K562 (cell line): ENCODE measurements around the gene COX6B2. TPM values are rescaled to one million over a fixed set of nuclear protein-coding genes. Genes with fewer than 3 reads are reported as not detected.
A peak's percentile ranks its signal among the peaks of the same experiment; 100 is the strongest.

Experiments used
- CXXC5 ChIP-seq: fragments of 250-450 bp; sonication (Bioruptor Pico); IDR thresholded peaks from 2 replicates; pipeline ENCODE4 v1.8.0; 2022; ENCODE audit warnings: inconsistent platforms, mild to moderate bottlenecking, moderate library complexity
- EGR1 ChIP-seq: fragments of 450-650 bp; conservative IDR thresholded peaks from 2 replicates; pipeline ENCODE4 v1.6.1; 2017; ENCODE audit warnings: mild to moderate bottlenecking
- ETV1 ChIP-seq: fragments of 450-650 bp; conservative IDR thresholded peaks from 2 replicates; pipeline ENCODE4 v1.6.1; 2016; ENCODE audit warnings: missing genetic modification characterization, control low read depth, low read depth, missing compliant biosample characterization
- EZH2 ChIP-seq: IDR thresholded peaks from 2 replicates; pipeline ENCODE4 v1.6.1; 2012; ENCODE audit warnings: low read depth, mild to moderate bottlenecking, inconsistent platforms, low read length, borderline replicate concordance
- KAT7 ChIP-seq: sonication (generic); formaldehyde crosslinking; IDR thresholded peaks from 2 replicates; pipeline ENCODE4 v1.8.0; 2022; ENCODE audit warnings: missing genetic modification reagents, mild to moderate bottlenecking, borderline replicate concordance
- MAZ ChIP-seq, 2 experiments: fragments of 450-650 bp in 1 of 2; sonication (generic) in 1 of 2; formaldehyde crosslinking; IDR thresholded peaks in 1 of 2; conservative IDR thresholded peaks in 1 of 2; 2 replicates each; pipeline versions ENCODE4 v1.4.0 to v1.5.0; 2020; ENCODE audit warnings: mild to moderate bottlenecking in 1 of 2, missing genetic modification reagents in 1 of 2
- NBN ChIP-seq: fragments of 450-650 bp; IDR thresholded peaks from 2 replicates; pipeline ENCODE4 v1.6.1; 2016; ENCODE audit warnings: low read depth, mild to moderate bottlenecking
- PHF21A ChIP-seq: fragments of 450-650 bp; IDR thresholded peaks from 2 replicates; pipeline ENCODE4 v1.6.1; 2017; ENCODE audit warnings: low read depth, borderline replicate concordance
- POLR2H ChIP-seq: IDR thresholded peaks from 2 replicates; pipeline ENCODE4 v1.6.1; 2016; ENCODE audit warnings: missing genetic modification characterization, low read depth, mild to moderate bottlenecking, control low read depth, missing compliant biosample characterization, moderate library complexity
- RCOR1 ChIP-seq, 2 experiments: IDR thresholded peaks; 2 replicates each; pipeline ENCODE4 v1.6.1; 2012; ENCODE audit warnings: low read depth in 2 of 2, low read length in 2 of 2, borderline replicate concordance in 1 of 2, improper control_type of control experiment in 1 of 2
- SETDB1 ChIP-seq: IDR thresholded peaks from one replicate; pipeline ENCODE4 v1.6.1; 2012; ENCODE audit warnings: low read length, control low read depth, inconsistent platforms
- SRSF3 ChIP-seq: fragments of 200-400 bp; formaldehyde crosslinking; IDR thresholded peaks from 2 replicates; pipeline ENCODE4 v1.6.1; 2016; ENCODE audit warnings: mild to moderate bottlenecking, low read length, moderate library complexity; ENCODE audit not compliant: insufficient read depth
- TEAD4 ChIP-seq, 2 experiments: sonication (generic) in 1 of 2; formaldehyde crosslinking in 1 of 2; IDR thresholded peaks; 2 replicates each; pipeline versions ENCODE4 v1.6.1 to v1.8.0; 2012 to 2022; ENCODE audit warnings: borderline replicate concordance in 1 of 2, inconsistent platforms in 1 of 2, low read length in 1 of 2, mild to moderate bottlenecking in 1 of 2, missing genetic modification reagents in 1 of 2
- XRCC4 ChIP-seq: IDR thresholded peaks from one replicate; pipeline ENCODE4 v1.6.1; 2011; ENCODE audit not compliant: insufficient read depth, insufficient read length; ENCODE audit errors: extremely low read depth
- ZBTB7A ChIP-seq: IDR thresholded peaks from 2 replicates; pipeline ENCODE4 v1.6.1; 2011; ENCODE audit warnings: low read depth, mild to moderate bottlenecking, low read length, moderate library complexity, borderline replicate concordance; ENCODE audit not compliant: control insufficient read depth
- ZFP36 ChIP-seq: fragments of 150-350 bp; IDR thresholded peaks from 2 replicates; pipeline ENCODE4 v1.6.1; 2018; ENCODE audit warnings: low read length, low read depth; ENCODE audit not compliant: partially characterized antibody
- ZNF764 ChIP-seq: fragments of 250-450 bp; sonication (Bioruptor Pico); IDR thresholded peaks from 2 replicates; pipeline ENCODE4 v1.4.0; 2020; ENCODE audit warnings: low read depth, mild to moderate bottlenecking, moderate library complexity
- polyA plus RNA-seq, 8 experiments: library from polyadenylated mRNA; depleted of rRNA in 4 of 8; stranded (reverse) in 5 of 8; unstranded in 3 of 8; fragments of >200 nt; fragmentation: Nextera tagmentation in 2 of 8; fragmentation: Illumina TruSeq in 1 of 8; extraction: Ambion mirVana in 2 of 8; extraction: Trizol in 1 of 8; gene quantifications; 2 replicates each; pipeline versions ENCODE4 v1.2.1 to v1.2.3, GENCODE V29; 2011 to 2014; ENCODE audit warnings: inconsistent platforms in 1 of 8, missing spikeins in 1 of 8
- total RNA-seq, 7 experiments: library from RNA; depleted of rRNA in 6 of 7; stranded (reverse); fragments of >200 nt in 6 of 7; fragmentation: Illumina TruSeq in 2 of 7; extraction: Trizol in 2 of 7; gene quantifications; 2 replicates each; pipeline versions ENCODE4 v1.2.1 to v1.2.3, GENCODE V29; 2011 to 2021; ENCODE audit warnings: low replicate concordance in 1 of 7
- TF ChIP-seq, protein P1 (sequence below), 2 experiments: fragments of 450-650 bp; IDR thresholded peaks; 2 replicates each; pipeline ENCODE4 v1.6.1; 2018; ENCODE audit warnings: mild to moderate bottlenecking in 2 of 2, low read depth in 1 of 2; ENCODE audit not compliant: partially characterized antibody in 2 of 2
- TF ChIP-seq, protein P2 (sequence below): fragments of 450-650 bp; IDR thresholded peaks from 2 replicates; pipeline ENCODE4 v1.6.1; 2018; ENCODE audit warnings: mild to moderate bottlenecking, low read depth; ENCODE audit not compliant: partially characterized antibody

The COX6B2 gene
- total and polyA plus RNA-seq, 9 of the 15 experiments (the other 6 are each of a cell fraction or from before 2014, with no cell fraction given): 0.40 to 2.5 (median 0.83) TPM

- no peak for TF ChIP-seq SETDB1
- TF ChIP-seq KAT7 (CRISPR knock-in tag): no peak
- TF ChIP-seq NBN: no peak
- TF ChIP-seq ZBTB7A: peak; percentile 74
- TF ChIP-seq PHF21A: 0 out of 2 replicates have a peak, but pooled peaks have one; percentile 25
- TF ChIP-seq ETV1: 0 out of 2 replicates have a peak, but pooled peaks have one; percentile 9
- no peak for TF ChIP-seq ZNF764 (CRISPR knock-in tag)
- TF ChIP-seq ZFP36: peak; percentile 24
- TF ChIP-seq, protein P1, sequence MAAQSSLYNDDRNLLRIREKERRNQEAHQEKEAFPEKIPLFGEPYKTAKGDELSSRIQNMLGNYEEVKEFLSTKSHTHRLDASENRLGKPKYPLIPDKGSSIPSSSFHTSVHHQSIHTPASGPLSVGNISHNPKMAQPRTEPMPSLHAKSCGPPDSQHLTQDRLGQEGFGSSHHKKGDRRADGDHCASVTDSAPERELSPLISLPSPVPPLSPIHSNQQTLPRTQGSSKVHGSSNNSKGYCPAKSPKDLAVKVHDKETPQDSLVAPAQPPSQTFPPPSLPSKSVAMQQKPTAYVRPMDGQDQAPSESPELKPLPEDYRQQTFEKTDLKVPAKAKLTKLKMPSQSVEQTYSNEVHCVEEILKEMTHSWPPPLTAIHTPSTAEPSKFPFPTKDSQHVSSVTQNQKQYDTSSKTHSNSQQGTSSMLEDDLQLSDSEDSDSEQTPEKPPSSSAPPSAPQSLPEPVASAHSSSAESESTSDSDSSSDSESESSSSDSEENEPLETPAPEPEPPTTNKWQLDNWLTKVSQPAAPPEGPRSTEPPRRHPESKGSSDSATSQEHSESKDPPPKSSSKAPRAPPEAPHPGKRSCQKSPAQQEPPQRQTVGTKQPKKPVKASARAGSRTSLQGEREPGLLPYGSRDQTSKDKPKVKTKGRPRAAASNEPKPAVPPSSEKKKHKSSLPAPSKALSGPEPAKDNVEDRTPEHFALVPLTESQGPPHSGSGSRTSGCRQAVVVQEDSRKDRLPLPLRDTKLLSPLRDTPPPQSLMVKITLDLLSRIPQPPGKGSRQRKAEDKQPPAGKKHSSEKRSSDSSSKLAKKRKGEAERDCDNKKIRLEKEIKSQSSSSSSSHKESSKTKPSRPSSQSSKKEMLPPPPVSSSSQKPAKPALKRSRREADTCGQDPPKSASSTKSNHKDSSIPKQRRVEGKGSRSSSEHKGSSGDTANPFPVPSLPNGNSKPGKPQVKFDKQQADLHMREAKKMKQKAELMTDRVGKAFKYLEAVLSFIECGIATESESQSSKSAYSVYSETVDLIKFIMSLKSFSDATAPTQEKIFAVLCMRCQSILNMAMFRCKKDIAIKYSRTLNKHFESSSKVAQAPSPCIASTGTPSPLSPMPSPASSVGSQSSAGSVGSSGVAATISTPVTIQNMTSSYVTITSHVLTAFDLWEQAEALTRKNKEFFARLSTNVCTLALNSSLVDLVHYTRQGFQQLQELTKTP (IDR thresholded peaks at IDR 0.05; ENCODE audit: low read depth in 1 of 2, partially characterized antibody in 2 of 2): no peak
- no peak for TF ChIP-seq XRCC4
- no peak for TF ChIP-seq EZH2
- TF ChIP-seq RCOR1 (IDR thresholded peaks at IDR 0.05; ENCODE audit: borderline replicate concordance in 1 of 2, low read depth in 2 of 2, low read length in 2 of 2): peak in 1 of 2 experiments; percentile 63; a peak in 2 of 4 replicates
- TF ChIP-seq, protein P2, sequence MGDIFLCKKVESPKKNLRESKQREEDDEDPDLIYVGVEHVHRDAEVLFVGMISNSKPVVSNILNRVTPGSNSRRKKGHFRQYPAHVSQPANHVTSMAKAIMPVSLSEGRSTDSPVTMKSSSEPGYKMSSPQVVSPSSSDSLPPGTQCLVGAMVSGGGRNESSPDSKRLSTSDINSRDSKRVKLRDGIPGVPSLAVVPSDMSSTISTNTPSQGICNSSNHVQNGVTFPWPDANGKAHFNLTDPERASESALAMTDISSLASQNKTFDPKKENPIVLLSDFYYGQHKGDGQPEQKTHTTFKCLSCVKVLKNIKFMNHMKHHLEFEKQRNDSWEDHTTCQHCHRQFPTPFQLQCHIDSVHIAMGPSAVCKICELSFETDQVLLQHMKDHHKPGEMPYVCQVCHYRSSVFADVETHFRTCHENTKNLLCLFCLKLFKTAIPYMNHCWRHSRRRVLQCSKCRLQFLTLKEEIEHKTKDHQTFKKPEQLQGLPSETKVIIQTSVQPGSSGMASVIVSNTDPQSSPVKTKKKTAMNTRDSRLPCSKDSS: no peak
- TF ChIP-seq CXXC5 (CRISPR knock-in tag): peak; percentile 39
- peak; percentile 95 for TF ChIP-seq EGR1
- TF ChIP-seq MAZ (CRISPR knock-in tag; conservative IDR thresholded peaks at IDR 0.05 in 1 of 2, IDR thresholded peaks at IDR 0.05 in 1 of 2): peak; percentile 28 to 66; a peak in 3 of 4 replicates
- peak; percentile 35; the same call in 1 of the 2 replicates for TF ChIP-seq TEAD4 (IDR thresholded peaks at IDR 0.05; ENCODE audit: low read length)
- TF ChIP-seq TEAD4 (CRISPR knock-in tag; IDR thresholded peaks at IDR 0.05; ENCODE audit: borderline replicate concordance): no peak
- no peak for TF ChIP-seq SRSF3
- no peak for TF ChIP-seq POLR2H (tag)
Measured at GRCh38 chr19:55368701-55369563, 14.4 kb upstream of the COX6B2 start (continued).
